ENCODE measurements around the gene ZEB1. TPM values are rescaled to one million over a fixed set of nuclear protein-coding genes. Genes with fewer than 3 reads are reported as not detected.

Gene ZEB1
- total and polyA plus RNA-seq, 9 of the 15 experiments (the other 6 are each of a cell fraction or from before 2014, with no cell fraction given): 2.1 to 8.4 (median 4.9) TPM

- TF ChIP-seq ZNF696 (CRISPR knock-in tag; conservative IDR thresholded peaks at IDR 0.05) (no peak), TRIM24 (IDR thresholded peaks at IDR 0.05) (peak in 1 of 2 experiments; percentile 27; a peak in 1 of 4 replicates), E2F6 (IDR thresholded peaks at IDR 0.05; ENCODE audit: borderline replicate concordance in 1 of 2, extremely low read depth in 1 of 2, insufficient read depth in 1 of 2, insufficient read length in 1 of 2, low read depth in 1 of 2, low read length in 1 of 2, poor library complexity in 1 of 2, severe bottlenecking in 1 of 2) (no peak), TRIM28 (IDR thresholded peaks at IDR 0.05) (peak; percentile 69; the same call in 1 of the 2 replicates), ARID1B (IDR thresholded peaks at IDR 0.05) (no peak), TRIM25 (IDR thresholded peaks at IDR 0.05; ENCODE audit: borderline replicate concordance) (no peak), USF1 (CRISPR knock-in tag; IDR thresholded peaks at IDR 0.05) (no peak), TARDBP (IDR thresholded peaks at IDR 0.05) (no peak), ZNF584 (CRISPR knock-in tag; IDR thresholded peaks at IDR 0.05; ENCODE audit: low read depth) (no peak), U2AF2 (optimal IDR thresholded peaks at IDR 0.05; ENCODE audit: low read depth, low read length) (no peak), CBX3 (IDR thresholded peaks at IDR 0.05; ENCODE audit: borderline replicate concordance in 1 of 2, low read length in 2 of 2) (0 out of 3 replicates have a peak, but pooled peaks of 1 of the 2 experiments have one; percentile 40), KLF6 (CRISPR knock-in tag; IDR thresholded peaks at IDR 0.05; ENCODE audit: borderline replicate concordance) (no peak)
These were observed 188.4 kb downstream of the ZEB1 start (continued) for GRCh38 chr10:31507427-31507826.
